H1 (cell line): Measurements from ENCODE around the gene HS3ST5. TPM values are rescaled to one million over a fixed set of nuclear protein-coding genes. Genes with fewer than 3 reads are reported as not detected.

Experiments
- CTCF ChIA-PET: fragments of 300-600 bp; sonication (Branson Sonifier 250); formaldehyde crosslinking; loops from one replicate; lab custom pipeline; 2021; ENCODE audit not compliant: partially characterized antibody; lab: Charles Lee
- POLR2A ChIA-PET: fragments of 300-600 bp; sonication (Branson Sonifier 250); formaldehyde crosslinking; loops from one replicate; lab custom pipeline; 2021; ENCODE audit warnings: inconsistent platforms; ENCODE audit not compliant: partially characterized antibody; lab: Charles Lee
- DNase-seq, 2 experiments: peaks; one replicate each; pipeline versions ENCODE4 v3.0.0 to v3.0.0-alpha.2; 2010 to 2022; ENCODE audit warnings: low spot score in 2 of 2, low read depth in 1 of 2, mixed read lengths in 1 of 2
- FAIRE-seq: peaks from 2 replicates; lab custom pipeline; 2011; peaks lifted over from hg19 to GRCh38; lab: Jason Lieb, UNC
- H2AFZ ChIP-seq: 2 replicates; pipeline ENCODE4 v1.8.1; 2012; ENCODE audit warnings: low read length, inconsistent platforms
- H2AK5ac ChIP-seq: 2 replicates; pipeline ENCODE4 v1.6.1; 2013; ENCODE audit warnings: low read depth, low read length
- H2BK120ac ChIP-seq: replicated peaks from 2 replicates; pipeline ENCODE3; 2013; ENCODE audit warnings: low read depth, low read length, inconsistent platforms
- H2BK12ac ChIP-seq: 2 replicates; pipeline ENCODE4 v1.6.1; 2013; ENCODE audit warnings: low read depth, low read length
- H2BK15ac ChIP-seq: 2 replicates; pipeline ENCODE4 v1.6.1; 2013; ENCODE audit warnings: low read length
- H2BK20ac ChIP-seq: 2 replicates; pipeline ENCODE4 v1.6.1; 2013; ENCODE audit warnings: low read length
- H2BK5ac ChIP-seq: 2 replicates; pipeline ENCODE4 v1.6.1; 2013; ENCODE audit warnings: low read depth, low read length
- H3K14ac ChIP-seq: 2 replicates; pipeline ENCODE4 v1.6.1; 2013; ENCODE audit warnings: inconsistent platforms; ENCODE audit not compliant: insufficient read length
- H3K18ac ChIP-seq: 2 replicates; pipeline ENCODE4 v1.6.1; 2013; ENCODE audit warnings: low read length; ENCODE audit errors: extremely low read depth
- H3K23ac ChIP-seq: 2 replicates; pipeline ENCODE4 v1.6.1; 2013; ENCODE audit warnings: inconsistent platforms; ENCODE audit not compliant: insufficient read length
- H3K23me2 ChIP-seq: 2 replicates; pipeline ENCODE4 v1.6.1; 2013; ENCODE audit warnings: low read depth, low read length
- H3K27ac ChIP-seq: 2 replicates; pipeline ENCODE4 v1.6.1; 2011; ENCODE audit warnings: low read depth, low read length, inconsistent platforms
- H3K27me3 ChIP-seq, 4 experiments: replicated peaks in 1 of 4; 1 replicate in 1 of 4; 2 replicates in 3 of 4; pipeline versions ENCODE4 v1.6.1 to v1.8.1; 2011 to 2013; ENCODE audit warnings: low read length in 3 of 4, mild to moderate bottlenecking in 3 of 4, inconsistent platforms in 2 of 4, mixed read lengths in 2 of 4, moderate library complexity in 1 of 4; ENCODE audit not compliant: control insufficient read depth in 3 of 4, insufficient read depth in 3 of 4; ENCODE audit errors: extremely low read depth in 1 of 4
- H3K36me3 ChIP-seq, 4 experiments: 2 replicates each; pipeline versions ENCODE4 v1.6.1 to v1.8.1; 2011 to 2013; ENCODE audit warnings: mild to moderate bottlenecking in 4 of 4, low read length in 3 of 4, moderate library complexity in 2 of 4, control low read depth in 1 of 4, inconsistent platforms in 1 of 4; ENCODE audit not compliant: insufficient read depth in 4 of 4, control insufficient read depth in 2 of 4
- H3K4ac ChIP-seq: replicated peaks from 2 replicates; pipeline ENCODE3; 2013; ENCODE audit warnings: low read length, low read depth, mixed read lengths, inconsistent platforms; ENCODE audit not compliant: insufficient read length
- H3K4me1 ChIP-seq, 4 experiments: replicated peaks in 1 of 4; 1 replicate in 1 of 4; 2 replicates in 3 of 4; pipeline versions ENCODE4 v1.6.1 to v1.8.1; 2011 to 2013; ENCODE audit warnings: low read length in 3 of 4, inconsistent platforms in 2 of 4, mixed read lengths in 1 of 4; ENCODE audit not compliant: insufficient read depth in 4 of 4, control insufficient read depth in 3 of 4
- H3K4me2 ChIP-seq, 2 experiments: 2 replicates each; pipeline versions ENCODE4 v1.6.1 to v1.8.1; 2011 to 2013; ENCODE audit warnings: low read depth in 2 of 2, low read length in 2 of 2, control low read depth in 1 of 2, inconsistent platforms in 1 of 2, mild to moderate bottlenecking in 1 of 2; ENCODE audit not compliant: insufficient read depth in 1 of 2
- H3K4me3 ChIP-seq, 4 experiments: fragments of 200-600, 300-600 bp in 1 of 4; sonication (generic), shearing (Covaris generic), sonication (Bioruptor Twin) in 1 of 4; 2 replicates each; pipeline versions ENCODE4 v1.5.1 to v1.8.1; 2011 to 2016; ENCODE audit warnings: low read length in 4 of 4, low read depth in 3 of 4, control low read depth in 2 of 4, inconsistent platforms in 2 of 4, mild to moderate bottlenecking in 2 of 4, mixed read lengths in 1 of 4, moderate library complexity in 1 of 4; ENCODE audit not compliant: insufficient read depth in 2 of 4; ENCODE audit errors: extremely low read depth in 1 of 4
- H3K56ac ChIP-seq: replicated peaks from 2 replicates; pipeline ENCODE3; 2013; ENCODE audit warnings: low read depth, mild to moderate bottlenecking, mixed read lengths, low read length, inconsistent platforms; ENCODE audit not compliant: insufficient read length
- H3K79me1 ChIP-seq: 2 replicates; pipeline ENCODE4 v1.6.1; 2013; ENCODE audit warnings: low read depth, low read length, control low read depth
- H3K79me2 ChIP-seq, 2 experiments: 2 replicates each; pipeline versions ENCODE4 v1.6.1 to v1.8.1; 2012 to 2013; ENCODE audit warnings: low read length in 2 of 2, mild to moderate bottlenecking in 2 of 2, inconsistent platforms in 1 of 2; ENCODE audit not compliant: insufficient read depth in 2 of 2, control insufficient read depth in 1 of 2
- H3K9ac ChIP-seq, 4 experiments: replicated peaks in 1 of 4; 1 replicate in 1 of 4; 2 replicates in 3 of 4; pipeline versions ENCODE4 v1.6.1 to v1.8.1; 2011 to 2013; ENCODE audit warnings: low read depth in 3 of 4, low read length in 3 of 4, control low read depth in 2 of 4, mild to moderate bottlenecking in 2 of 4, moderate library complexity in 2 of 4, inconsistent platforms in 1 of 4; ENCODE audit errors: extremely low read depth in 1 of 4
- H3K9me3 ChIP-seq, 2 experiments: 2 replicates each; pipeline versions ENCODE4 v1.6.1 to v1.8.1; 2012 to 2013; ENCODE audit warnings: mild to moderate bottlenecking in 2 of 2, moderate library complexity in 2 of 2, control low read depth in 1 of 2, inconsistent platforms in 1 of 2, low read depth in 1 of 2, low read length in 1 of 2, mixed read lengths in 1 of 2; ENCODE audit not compliant: insufficient read depth in 2 of 2
- H4K20me1 ChIP-seq, 2 experiments: replicated peaks in 1 of 2; 2 replicates each; pipeline versions ENCODE3 to v1.8.1; 2011 to 2013; ENCODE audit warnings: inconsistent platforms in 2 of 2, low read length in 2 of 2, mild to moderate bottlenecking in 1 of 2; ENCODE audit not compliant: insufficient read depth in 2 of 2, control insufficient read depth in 1 of 2
- H4K5ac ChIP-seq: 2 replicates; pipeline ENCODE4 v1.6.1; 2013; ENCODE audit warnings: low read length, low read depth, mixed read lengths, inconsistent platforms; ENCODE audit not compliant: insufficient read length
- H4K8ac ChIP-seq: 2 replicates; pipeline ENCODE4 v1.8.0; 2013; ENCODE audit warnings: mild to moderate bottlenecking, moderate library complexity, low read length, inconsistent platforms; ENCODE audit not compliant: insufficient read depth; ENCODE audit errors: extremely low read depth
- H4K91ac ChIP-seq: replicated peaks from 2 replicates; pipeline ENCODE3; 2013; ENCODE audit warnings: low read length, mixed read lengths, inconsistent platforms; ENCODE audit not compliant: insufficient read length
- CTCF ChIP-seq, 3 experiments: IDR thresholded peaks; 1 replicate in 2 of 3; 2 replicates in 1 of 3; pipeline versions ENCODE4 v1.5.1 to v1.6.1; 2011; ENCODE audit warnings: low read length in 3 of 3, mild to moderate bottlenecking in 3 of 3, inconsistent platforms in 2 of 3, low read depth in 1 of 3, moderate library complexity in 1 of 3; ENCODE audit not compliant: insufficient read depth in 1 of 3; ENCODE audit errors: control extremely low read depth in 1 of 3
- SP2 ChIP-seq: IDR thresholded peaks from 2 replicates; pipeline ENCODE4 v1.6.1; 2012; ENCODE audit warnings: mild to moderate bottlenecking, low read length, inconsistent platforms
- TCF12 ChIP-seq: IDR thresholded peaks from 2 replicates; pipeline ENCODE4 v1.6.1; 2011; ENCODE audit warnings: low read depth, mild to moderate bottlenecking, low read length
- WGBS, 2 experiments: shearing (Covaris generic) in 1 of 2; methylation state at CpG; one replicate each; pipeline versions ENCODE4 v1.1.6 to v1.1.7; 2013 to 2015; ENCODE audit warnings: low lambda C conversion rate in 2 of 2, mixed read lengths in 2 of 2, inconsistent platforms in 1 of 2, low coverage in 1 of 2, missing lambda C conversion rate in 1 of 2; ENCODE audit not compliant: insufficient replicate concordance in 2 of 2, insufficient coverage in 1 of 2, insufficient read length in 1 of 2; ENCODE audit errors: extremely low coverage in 1 of 2, missing lambda C conversion rate in 1 of 2; 5-methylcytosine and 5-hydroxymethylcytosine counted together
- long read RNA-seq, 2 experiments: library from RNA in 1 of 2; library from capped mRNA in 1 of 2; stranded (forward); transcript quantifications; one replicate each; pipeline ENCODE4 v2.0.0, GENCODE V29; 2021; ENCODE audit warnings: inconsistent platforms in 1 of 2
- polyA minus RNA-seq, 3 experiments: library from RNA; depleted of rRNA, polyadenylated mRNA; stranded (reverse); fragments of >200 nt; gene quantifications; 1 replicate in 2 of 3; 2 replicates in 1 of 3; pipeline ENCODE4 v1.2.3, GENCODE V29; 2011
- polyA plus RNA-seq, 7 experiments: library from polyadenylated mRNA; depleted of rRNA in 3 of 7; stranded (reverse) in 5 of 7; unstranded in 2 of 7; fragments of >200 nt in 5 of 7; fragments of 200-250 nt in 2 of 7; gene quantifications; 1 replicate in 5 of 7; 2 replicates in 1 of 7; 4 replicates in 1 of 7; pipeline versions ENCODE4 v1.2.1 to v1.2.3, GENCODE V29; 2011 to 2013; ENCODE audit warnings: missing spikeins in 2 of 7, mixed read lengths in 2 of 7
- total RNA-seq: library from RNA; stranded (reverse); fragmentation: NEBNext Ultra II Directional; extraction: Animal tissue kit (Norgen Biotek cat#: 25700); gene quantifications from 2 replicates; pipeline ENCODE4 v1.2.1, GENCODE V29; 2021
- TF ChIP-seq, protein P1 (sequence below): IDR thresholded peaks from 2 replicates; pipeline ENCODE4 v1.6.1; 2012; ENCODE audit warnings: inconsistent platforms

Gene HS3ST5
- 9.9 and 11.2 TPM in 2 replicates for total RNA-seq
- polyA plus RNA-seq (2011; rRNA removed), result 1.2 and 3.7 TPM in 2 replicates
- 1.4 TPM for polyA plus RNA-seq (2011; cell fraction: cytosol; rRNA removed)
- 3.2 TPM for polyA plus RNA-seq (2011; cell fraction: nucleus; rRNA removed)
- polyA plus RNA-seq (2012, experiment 1 of 2), result 3.6 to 4.9 TPM (median 4.3 TPM) in 4 replicates
- polyA plus RNA-seq (2012, experiment 2 of 2), result 1.3 TPM
- 2.9 TPM for polyA plus RNA-seq (2013, experiment 1 of 2)
- 3.2 TPM for polyA plus RNA-seq (2013, experiment 2 of 2)
- 1.4 and 7.0 TPM in 2 replicates for polyA minus RNA-seq (2011; rRNA and poly(A)+ RNA removed)
- polyA minus RNA-seq (2011; cell fraction: cytosol; rRNA and poly(A)+ RNA removed), result 4.5 TPM
- polyA minus RNA-seq (2011; cell fraction: nucleus; rRNA and poly(A)+ RNA removed), result 27.0 TPM
- long read RNA-seq, experiment 1, partial matches to known transcripts, result 5 of 28 reads
- long read RNA-seq, experiment 1, other reads (novel, unspliced or antisense), result 20 of 28 reads
- long read RNA-seq, experiment 2, partial matches to known transcripts, result 0 of 3 reads
- long read RNA-seq, experiment 2, other reads (novel, unspliced or antisense), result 3 of 3 reads

- Histone ChIP-seq H3K14ac (no peak within 1 kb of the TSS), H2AFZ (no peak within 1 kb of the TSS), H3K4me3 (peak within 1 kb of the TSS; percentile 80 to 98 (median 82)), H4K8ac (peak within 1 kb of the TSS; percentile 57; the same call in 1 of the 2 replicates), H3K18ac (peak within 1 kb of the TSS; percentile 95), H3K4me1 (peaks cover 0 to 15% (median 7%) of the 10 kb centered on the region in 4 experiments; a peak in 4 of 7 replicates), H3K9me3 (no peaks in the 10 kb centered on the region), H4K5ac (peak within 1 kb of the TSS; percentile 79), H3K27me3 (no peaks in the 10 kb centered on the region), H2AK5ac (no peak within 1 kb of the TSS), H2BK5ac (peak within 1 kb of the TSS; percentile 74), H2BK20ac (0 out of 2 replicates have a peak within 1 kb of the TSS, but pooled peaks have one; percentile 84), H2BK12ac (peak within 1 kb of the TSS; percentile 86), H3K23me2 (peaks cover 18% of the 10 kb centered on the region), H3K56ac (peak within 1 kb of the TSS; percentile 43), H3K27ac (peak within 1 kb of the TSS; percentile 56), H2BK15ac (peak within 1 kb of the TSS; percentile 33; the same call in 1 of the 2 replicates), H3K23ac (no peak within 1 kb of the TSS), H3K79me2 (peaks cover 8 to 60% of the 10 kb centered on the region in 2 experiments; a peak in 3 of 4 replicates), H4K91ac (peak within 1 kb of the TSS; percentile 58), H3K79me1 (no peaks in the 10 kb centered on the region), H3K4me2 (peak within 1 kb of the TSS; percentile 70 to 91), H4K20me1 (no peaks in the 10 kb centered on the region), H3K36me3 (no peaks in the 10 kb centered on the region), H3K4ac (peak within 1 kb of the TSS; percentile 46), H2BK120ac (peak within 1 kb of the TSS; percentile 41), H3K9ac (peak within 1 kb of the TSS; percentile 36 to 70 (median 46))
- FAIRE-seq (no peak), DNase-seq (peak in 1 of 2 experiments; percentile 89)
- ChIA-PET CTCF (interaction anchor here (0.6 to 3.3 kb wide), 32 partner anchors 9 to 443 kb away, joined by 3 to 10 read pairs (median 4); no protein-coding TSS in a partner anchor), POLR2A (interaction anchor here (0.6 to 6.0 kb wide), 22 partner anchors 9 to 225 kb away, joined by 3 to 50 read pairs (median 5); no protein-coding TSS in a partner anchor)
- WGBS, 2 experiments, result 1% methylated on average over 36 of the region's 73 CpGs; no CpG with 5 or more reads in 1 of the 2 experiments
- TF ChIP-seq, protein P1, sequence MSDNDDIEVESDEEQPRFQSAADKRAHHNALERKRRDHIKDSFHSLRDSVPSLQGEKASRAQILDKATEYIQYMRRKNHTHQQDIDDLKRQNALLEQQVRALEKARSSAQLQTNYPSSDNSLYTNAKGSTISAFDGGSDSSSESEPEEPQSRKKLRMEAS, result peak; percentile 75
- TF ChIP-seq CTCF (IDR thresholded peaks at IDR 0.05; ENCODE audit: control extremely low read depth in 1 of 3, insufficient read depth in 1 of 3, low read depth in 1 of 3, low read length in 3 of 3) (peak; percentile 76 to 84 (median 83)), TCF12 (0 out of 2 replicates have a peak, but pooled peaks have one; percentile 42), SP2 (no peak)
These were observed at the start of gene HS3ST5 for GRCh38 chr6:114342826-114343781. HS3ST5 (minus strand) TSS chr6:114343023; CDS start chr6:114062845, 280,178 bp downstream.
